Stimulated activated CD8-positive, alpha-beta memory T cell treated with anti-CD3 and anti-CD28 coated beads, Interleukin-12 subunit alpha, Interleukin-12 subunit beta, amount 100 ng/mL, for 24 hours (primary cell): Measurements from ENCODE around the gene ADORA1.

Source experiments
- DNase-seq: peaks from one replicate; pipeline ENCODE4 v3.0.0-alpha.2; 2020; ENCODE audit errors: extremely low read depth

Gene ADORA1

GRCh38 chr1:203173011-203173555, 45.6 kb downstream of the ADORA1 start:
- DNase-seq = no peak

GRCh38 chr1:203173566-203173965, 46.0 kb downstream of the ADORA1 start:
- DNase-seq = no peak

- no peak for DNase-seq
These were observed 46.9 kb downstream of the ADORA1 start for GRCh38 chr1:203174324-203174985.

GRCh38 chr1:203175237-203175826, 47.8 kb downstream of the ADORA1 start, which contains the start of gene MYBPH:
Gene MYBPH (minus strand): TSS chr1:203175826. CDS start chr1:203175755, 71 bp downstream.
- DNase-seq = no peak

- DNase-seq = no peak
These were observed 48.3 kb downstream of the ADORA1 start for GRCh38 chr1:203175827-203176241.

GRCh38 chr1:203176273-203177035, 48.9 kb downstream of the ADORA1 start:
- no peak for DNase-seq

- DNase-seq = no peak
These were observed 49.5 kb downstream of the ADORA1 start for GRCh38 chr1:203177036-203177405.

- no peak for DNase-seq
These were observed 50.0 kb downstream of the ADORA1 start for GRCh38 chr1:203177470-203178039.

- DNase-seq = no peak
These were observed 50.6 kb downstream of the ADORA1 start for GRCh38 chr1:203178083-203178482.

GRCh38 chr1:203178821-203179666, 51.5 kb downstream of the ADORA1 start:
- no peak for DNase-seq

GRCh38 chr1:203179667-203180005, 52.1 kb downstream of the ADORA1 start:
- no peak for DNase-seq

- no peak for DNase-seq
These were observed 53.2 kb downstream of the ADORA1 start for GRCh38 chr1:203180611-203181330.

- DNase-seq = no peak
These were observed 54.3 kb downstream of the ADORA1 start for GRCh38 chr1:203181586-203182386.

- no peak for DNase-seq
These were observed 54.9 kb downstream of the ADORA1 start for GRCh38 chr1:203182387-203182953.

- DNase-seq = no peak
These were observed 56.3 kb downstream of the ADORA1 start for GRCh38 chr1:203183828-203184227.

GRCh38 chr1:203184467-203184866, 56.9 kb downstream of the ADORA1 start:
- no peak for DNase-seq

GRCh38 chr1:203185061-203185461, 57.5 kb downstream of the ADORA1 start:
- no peak for DNase-seq

- DNase-seq = no peak
These were observed 58.1 kb downstream of the ADORA1 start for GRCh38 chr1:203185585-203185984.

- DNase-seq = no peak
These were observed 58.5 kb downstream of the ADORA1 start for GRCh38 chr1:203186091-203186445.
